KMS-11 (cell line): ENCODE data around the gene IRF2BPL.

Source experiments
- H2AFZ ChIP-seq: fragments of 200-600 bp; sonication (generic); 2 replicates; pipeline ENCODE4 v1.6.1; 2016; ENCODE audit warnings: antibody characterized with exemption, mixed run types, low read depth
- H3K27ac ChIP-seq: fragments of 200-600 bp; sonication (generic); 2 replicates; pipeline ENCODE4 v1.6.1; 2016; ENCODE audit warnings: mild to moderate bottlenecking, mixed run types
- H3K27me3 ChIP-seq: fragments of 200-600 bp; sonication (generic); 2 replicates; pipeline ENCODE4 v1.6.1; 2017; ENCODE audit warnings: mild to moderate bottlenecking, low read depth, mixed run types, moderate library complexity; ENCODE audit not compliant: insufficient read depth
- H3K36me3 ChIP-seq: fragments of 200-600 bp; sonication (generic); 2 replicates; pipeline ENCODE4 v1.6.1; 2017; ENCODE audit warnings: mild to moderate bottlenecking, mixed run types; ENCODE audit not compliant: insufficient read depth
- H3K4me1 ChIP-seq: fragments of 200-600 bp; sonication (generic); 2 replicates; pipeline ENCODE4 v1.6.1; 2016; ENCODE audit warnings: mild to moderate bottlenecking, low read depth, mixed run types; ENCODE audit not compliant: poor library complexity, severe bottlenecking
- H3K4me2 ChIP-seq: fragments of 200-600 bp; sonication (generic); 2 replicates; pipeline ENCODE4 v1.7.0; 2016; ENCODE audit warnings: mild to moderate bottlenecking, mixed run types
- H3K4me3 ChIP-seq: fragments of 200-600 bp; sonication (generic); IDR thresholded peaks from 2 replicates; pipeline ENCODE4 v1.6.1; 2017; ENCODE audit warnings: low read depth, low read length, mixed read lengths; ENCODE audit not compliant: insufficient read depth
- H3K79me2 ChIP-seq: fragments of 200-600 bp; sonication (generic); 2 replicates; pipeline ENCODE4 v1.6.1; 2016; ENCODE audit warnings: low read depth, mixed run types; ENCODE audit not compliant: insufficient read depth
- H3K9ac ChIP-seq: fragments of 200-600 bp; sonication (generic); 2 replicates; pipeline ENCODE4 v1.6.1; 2016; ENCODE audit warnings: mild to moderate bottlenecking, mixed run types
- H4K20me1 ChIP-seq: fragments of 200-600 bp; sonication (generic); 2 replicates; pipeline ENCODE4 v1.6.1; 2016; ENCODE audit warnings: mild to moderate bottlenecking, mixed run types; ENCODE audit not compliant: insufficient read depth
- TF ChIP-seq, protein P1 (sequence below): fragments of 200-600 bp; sonication (generic); conservative IDR thresholded peaks from 2 replicates; pipeline ENCODE4 v1.6.1; 2017; ENCODE audit warnings: low read depth, mild to moderate bottlenecking, antibody characterized with exemption, low read length, moderate library complexity, mixed read lengths

Gene IRF2BPL

DNA sequence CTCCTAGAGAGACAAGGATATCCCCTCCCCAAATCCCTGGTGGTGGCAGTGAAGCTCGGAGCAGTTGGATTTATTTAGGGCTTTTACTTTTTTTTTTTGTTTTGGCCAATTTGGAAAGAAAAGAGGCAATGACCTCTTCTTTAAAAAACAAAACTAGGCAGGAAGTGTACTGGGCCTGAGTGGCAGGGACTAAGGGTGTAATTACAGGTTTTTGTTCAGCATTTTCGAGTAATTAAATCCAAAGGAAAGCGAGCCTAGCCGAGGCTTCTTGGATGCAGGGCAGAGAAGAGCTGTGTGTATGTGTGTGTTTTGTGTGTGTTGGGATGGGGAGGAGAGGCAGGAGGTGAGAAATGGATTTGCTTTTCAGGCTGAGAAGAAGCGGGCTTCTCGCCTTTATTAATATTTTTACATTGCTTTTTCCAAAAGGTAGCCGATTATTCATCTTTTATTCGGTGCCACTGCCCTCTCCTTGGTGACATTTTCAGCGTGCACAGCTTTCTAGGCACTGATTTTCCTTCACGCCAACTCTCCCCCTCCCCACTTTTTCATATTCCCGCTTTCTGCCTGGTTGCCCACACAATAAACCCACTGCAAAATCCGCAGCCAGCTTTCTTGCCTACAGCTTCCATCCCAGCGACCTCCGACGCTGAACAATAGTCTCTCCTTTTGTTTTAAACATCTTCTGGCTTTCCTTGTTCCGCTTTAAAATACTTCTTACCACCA lies 8.9 kb upstream of the IRF2BPL start:
- H3K79me2 ChIP-seq: 0 out of 2 replicates have a peak, but pooled peaks cover 4% of the 10 kb centered on the region
- no peaks in the 10 kb centered on the region for H3K36me3 ChIP-seq
- no peak overlapping the region for H3K9ac ChIP-seq
- H4K20me1 ChIP-seq: no peaks in the 10 kb centered on the region
- H3K4me1 ChIP-seq: peaks cover 87% of the 10 kb centered on the region
- peak overlapping the region; percentile 31 for H3K4me2 ChIP-seq
- H3K27ac ChIP-seq: peak overlapping the region; percentile 98
- TF ChIP-seq, protein P1, sequence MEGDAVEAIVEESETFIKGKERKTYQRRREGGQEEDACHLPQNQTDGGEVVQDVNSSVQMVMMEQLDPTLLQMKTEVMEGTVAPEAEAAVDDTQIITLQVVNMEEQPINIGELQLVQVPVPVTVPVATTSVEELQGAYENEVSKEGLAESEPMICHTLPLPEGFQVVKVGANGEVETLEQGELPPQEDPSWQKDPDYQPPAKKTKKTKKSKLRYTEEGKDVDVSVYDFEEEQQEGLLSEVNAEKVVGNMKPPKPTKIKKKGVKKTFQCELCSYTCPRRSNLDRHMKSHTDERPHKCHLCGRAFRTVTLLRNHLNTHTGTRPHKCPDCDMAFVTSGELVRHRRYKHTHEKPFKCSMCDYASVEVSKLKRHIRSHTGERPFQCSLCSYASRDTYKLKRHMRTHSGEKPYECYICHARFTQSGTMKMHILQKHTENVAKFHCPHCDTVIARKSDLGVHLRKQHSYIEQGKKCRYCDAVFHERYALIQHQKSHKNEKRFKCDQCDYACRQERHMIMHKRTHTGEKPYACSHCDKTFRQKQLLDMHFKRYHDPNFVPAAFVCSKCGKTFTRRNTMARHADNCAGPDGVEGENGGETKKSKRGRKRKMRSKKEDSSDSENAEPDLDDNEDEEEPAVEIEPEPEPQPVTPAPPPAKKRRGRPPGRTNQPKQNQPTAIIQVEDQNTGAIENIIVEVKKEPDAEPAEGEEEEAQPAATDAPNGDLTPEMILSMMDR: no peak
- no peaks in the 10 kb centered on the region for H3K27me3 ChIP-seq
- H2AFZ ChIP-seq: no peak overlapping the region; the same call in 1 of the 2 replicates
- no peak overlapping the region for H3K4me3 ChIP-seq

DNA sequence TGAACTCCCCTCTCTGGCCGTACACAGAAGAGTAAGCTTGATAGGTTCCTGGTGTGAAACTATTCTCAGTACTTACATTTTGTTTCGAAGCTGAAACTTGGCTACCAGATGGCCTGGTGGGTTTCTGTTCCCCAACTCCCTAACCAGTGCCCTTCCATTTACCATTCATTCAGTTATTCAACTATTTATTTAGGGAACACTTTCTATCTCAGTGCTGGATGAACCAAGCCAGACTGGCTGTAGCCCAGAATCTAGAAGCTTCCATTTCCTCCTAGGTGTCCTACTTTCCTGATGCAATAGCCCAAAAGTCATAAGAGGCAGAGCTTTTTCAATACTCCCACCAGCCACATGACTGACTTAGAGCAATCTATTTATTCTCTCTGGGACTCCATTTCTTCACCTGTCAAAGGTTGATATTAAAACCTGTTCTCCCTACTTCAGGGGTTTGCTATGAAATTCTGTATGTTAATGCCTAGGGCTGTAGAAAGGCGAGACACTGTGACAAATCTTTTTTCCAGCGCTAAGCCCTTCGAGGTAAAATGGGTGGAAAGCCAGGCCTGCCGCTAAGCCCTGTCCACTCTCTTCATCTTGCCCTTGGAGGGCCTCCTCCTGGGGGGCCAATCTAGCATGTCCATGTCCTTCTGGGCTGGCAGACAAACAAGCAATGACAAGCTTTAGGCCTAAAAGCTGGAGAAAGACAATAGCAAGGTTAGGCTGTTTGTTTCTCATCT lies 8.1 kb upstream of the IRF2BPL start:
- Histone ChIP-seq H3K36me3 (no peaks in the 10 kb centered on the region), H3K79me2 (0 out of 2 replicates have a peak, but pooled peaks cover 4% of the 10 kb centered on the region), H3K4me1 (peaks cover 87% of the 10 kb centered on the region), H2AFZ (no peak overlapping the region; the same call in 1 of the 2 replicates), H3K4me2 (peak overlapping the region; percentile 31), H4K20me1 (no peaks in the 10 kb centered on the region), H3K9ac (no peak overlapping the region), H3K27ac (peak overlapping the region; percentile 68), H3K4me3 (no peak overlapping the region), H3K27me3 (no peaks in the 10 kb centered on the region)
- TF ChIP-seq, protein P1: no peak

DNA sequence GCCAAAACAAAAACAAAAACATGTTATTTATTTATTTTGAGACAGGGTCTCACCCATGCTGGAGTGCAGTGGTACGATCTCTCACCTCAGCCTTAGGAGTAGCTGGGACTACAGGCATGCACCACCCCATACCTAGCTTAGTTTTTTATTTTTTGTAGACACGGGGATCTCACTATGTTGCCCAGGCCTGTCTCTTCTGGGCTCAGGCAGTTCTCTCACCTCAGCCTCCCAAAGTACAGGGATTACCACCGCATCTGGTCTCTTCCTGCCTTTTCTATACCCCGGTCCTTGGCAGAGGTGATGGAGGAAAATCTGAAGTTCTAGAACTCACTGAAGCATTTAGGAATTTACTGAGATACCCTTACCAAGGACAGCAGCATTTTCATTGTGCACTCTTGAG lies 6.8 kb upstream of the IRF2BPL start:
- TF ChIP-seq, protein P1: no peak
- H3K4me2 ChIP-seq: peak overlapping the region; percentile 31; the same call in 1 of the 2 replicates
- peaks cover 89% of the 10 kb centered on the region for H3K4me1 ChIP-seq
- no peak overlapping the region for H2AFZ ChIP-seq
- H4K20me1 ChIP-seq: no peaks in the 10 kb centered on the region
- H3K79me2 ChIP-seq: 0 out of 2 replicates have a peak, but pooled peaks cover 4% of the 10 kb centered on the region
- H3K9ac ChIP-seq: no peak overlapping the region
- no peaks in the 10 kb centered on the region for H3K36me3 ChIP-seq
- peak overlapping the region; percentile 68; the same call in 1 of the 2 replicates for H3K27ac ChIP-seq
- no peak overlapping the region for H3K4me3 ChIP-seq
- H3K27me3 ChIP-seq: no peaks in the 10 kb centered on the region

DNA sequence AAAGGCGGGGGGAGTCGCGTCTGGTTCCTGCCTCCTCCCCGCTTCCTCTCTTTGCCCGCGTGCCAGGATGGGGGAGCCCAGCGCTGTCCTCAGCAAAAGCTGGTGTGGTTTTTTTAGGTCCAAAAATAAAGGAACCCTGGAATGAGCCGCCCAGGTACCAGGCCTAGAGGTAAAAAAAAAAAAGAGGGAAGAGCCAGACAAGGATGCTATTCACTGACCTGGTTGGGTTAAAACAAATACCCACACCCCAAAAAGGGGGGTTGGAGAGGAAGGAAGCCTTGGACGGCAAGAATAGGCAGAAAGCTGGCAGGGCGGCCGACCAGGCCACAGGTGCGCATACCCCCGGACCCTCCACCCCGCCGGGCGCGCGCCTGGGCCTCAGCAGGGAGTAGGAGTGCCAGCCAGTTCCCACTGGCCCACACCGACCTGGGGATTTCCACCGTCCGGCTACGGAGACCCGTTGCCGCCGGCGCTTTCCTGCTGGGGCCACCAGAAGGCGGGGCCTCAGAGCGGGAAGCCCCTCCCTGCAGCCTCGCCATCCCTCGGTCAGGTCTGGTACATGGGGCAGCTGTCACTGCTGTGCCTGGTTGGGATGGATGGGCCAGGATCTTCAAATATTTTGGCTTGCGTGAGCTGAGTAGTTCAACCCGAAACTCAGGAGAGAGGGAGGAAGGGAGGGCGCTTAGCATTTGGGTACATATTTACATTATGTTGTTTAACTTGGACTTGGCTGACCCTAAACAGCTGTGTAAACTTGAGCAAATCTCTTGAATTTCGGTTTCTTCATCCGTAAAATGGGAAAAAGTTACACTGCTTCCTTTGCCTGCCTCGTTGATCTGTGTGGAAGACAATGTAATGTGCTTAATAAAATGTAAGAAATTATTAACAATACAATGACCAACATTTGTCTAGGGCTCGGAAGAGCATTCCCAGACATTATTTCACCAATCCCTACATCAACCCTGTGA lies 5.4 kb upstream of the IRF2BPL start:
- no peaks in the 10 kb centered on the region for H3K36me3 ChIP-seq
- peaks cover 92% of the 10 kb centered on the region for H3K4me1 ChIP-seq

More for the DNA sequence above, 5.4 kb upstream of the IRF2BPL start:
- Histone ChIP-seq H4K20me1 (no peaks in the 10 kb centered on the region), H2AFZ (no peak overlapping the region; the same call in 1 of the 2 replicates), H3K27ac (peak overlapping the region; percentile 94), H3K27me3 (no peaks in the 10 kb centered on the region), H3K4me2 (peak overlapping the region; percentile 92), H3K9ac (peak overlapping the region; percentile 78), H3K4me3 (no peak overlapping the region), H3K79me2 (0 out of 2 replicates have a peak, but pooled peaks cover 4% of the 10 kb centered on the region)
- TF ChIP-seq, protein P1: no peak
